Fibroblast of lung (primary cell): ENCODE results near the gene LSM3. TPM values are rescaled to one million over a fixed set of nuclear protein-coding genes. Genes with fewer than 3 reads are reported as not detected.

Experiments used
- DNase-seq, 2 donors: peaks; one replicate each; pipeline versions ENCODE4 v3.0.0 to v3.0.0-alpha.2; 2010; ENCODE audit warnings: low read depth in 2 of 2
- H2AFZ ChIP-seq: 2 replicates; pipeline ENCODE4 v1.5.1; 2012; ENCODE audit warnings: low read length, control low read depth, inconsistent platforms
- H3K27ac ChIP-seq: 2 replicates; pipeline ENCODE4 v1.5.1; 2011; ENCODE audit warnings: low read length, control low read depth; ENCODE audit not compliant: insufficient read depth
- H3K27me3 ChIP-seq: 2 replicates; pipeline ENCODE4 v1.5.1; 2011; ENCODE audit warnings: mild to moderate bottlenecking, low read length; ENCODE audit not compliant: control insufficient read depth, insufficient read depth
- H3K36me3 ChIP-seq: 2 replicates; pipeline ENCODE4 v1.5.1; 2011; ENCODE audit warnings: low read length; ENCODE audit not compliant: control insufficient read depth, insufficient read depth
- H3K4me1 ChIP-seq: 2 replicates; pipeline ENCODE4 v1.5.1; 2011; ENCODE audit warnings: low read length; ENCODE audit not compliant: control insufficient read depth, insufficient read depth; ENCODE audit errors: extremely low read depth
- H3K4me2 ChIP-seq: 2 replicates; pipeline ENCODE4 v1.5.1; 2011; ENCODE audit warnings: low read length, control low read depth; ENCODE audit not compliant: insufficient read depth; ENCODE audit errors: extremely low read depth
- H3K4me3 ChIP-seq, 4 experiments: fragments of 200-600 bp in 1 of 4; sonication (generic) in 1 of 4; replicated peaks in 1 of 4; 2 replicates each; pipeline ENCODE4 v1.5.1; 2011 to 2016; ENCODE audit warnings: low read length in 4 of 4, low read depth in 3 of 4, mild to moderate bottlenecking in 3 of 4, control low read depth in 2 of 4, inconsistent platforms in 1 of 4, mixed read lengths in 1 of 4; ENCODE audit not compliant: insufficient read depth in 1 of 4; ENCODE audit errors: control extremely low read depth in 1 of 4
- H3K79me2 ChIP-seq: 2 replicates; pipeline ENCODE4 v1.5.1; 2012; ENCODE audit warnings: mild to moderate bottlenecking, low read length, inconsistent platforms; ENCODE audit not compliant: control insufficient read depth, insufficient read depth
- H3K9ac ChIP-seq: 2 replicates; pipeline ENCODE4 v1.5.1; 2011; ENCODE audit warnings: mild to moderate bottlenecking, low read length, control low read depth; ENCODE audit not compliant: insufficient read depth
- H3K9me3 ChIP-seq: 2 replicates; pipeline ENCODE4 v1.5.1; 2012; ENCODE audit warnings: low read depth, low read length; ENCODE audit not compliant: control insufficient read depth, insufficient read depth
- H4K20me1 ChIP-seq: 2 replicates; pipeline ENCODE4 v1.5.1; 2011; ENCODE audit warnings: low read length; ENCODE audit not compliant: control insufficient read depth, insufficient read depth; ENCODE audit errors: extremely low read depth
- EZH2 ChIP-seq: IDR thresholded peaks from 2 replicates; pipeline ENCODE4 v1.5.1; 2012; ENCODE audit warnings: low read length, control low read depth, mild to moderate bottlenecking; ENCODE audit errors: missing control alignments
- polyA plus RNA-seq, 2 donors: library from polyadenylated mRNA; depleted of rRNA in 1 of 2; stranded (reverse) in 1 of 2; unstranded in 1 of 2; fragments of >200 nt; gene quantifications; 2 replicates each; pipeline ENCODE4 v1.2.1, GENCODE V29; 2011 to 2012; ENCODE audit warnings: missing spikeins in 1 of 2
- total RNA-seq: library from RNA; depleted of rRNA; stranded (reverse); fragments of >200 nt; gene quantifications from 2 replicates; pipeline ENCODE4 v1.2.1, GENCODE V29; 2014
- TF ChIP-seq, protein P1 (sequence below), 2 donors: IDR thresholded peaks in 1 of 2; conservative IDR thresholded peaks in 1 of 2; 1 replicate in 1 of 2; 2 replicates in 1 of 2; pipeline ENCODE4 v1.5.1; 2011 to 2012; ENCODE audit warnings: low read length in 2 of 2, control low read depth in 1 of 2, inconsistent platforms in 1 of 2, low read depth in 1 of 2, mild to moderate bottlenecking in 1 of 2

Gene LSM3
- total and polyA plus RNA-seq, 2 donors (not counting 1 experiment from before 2014, with no cell fraction given), result 5.1 to 14.9 TPM

DNA sequence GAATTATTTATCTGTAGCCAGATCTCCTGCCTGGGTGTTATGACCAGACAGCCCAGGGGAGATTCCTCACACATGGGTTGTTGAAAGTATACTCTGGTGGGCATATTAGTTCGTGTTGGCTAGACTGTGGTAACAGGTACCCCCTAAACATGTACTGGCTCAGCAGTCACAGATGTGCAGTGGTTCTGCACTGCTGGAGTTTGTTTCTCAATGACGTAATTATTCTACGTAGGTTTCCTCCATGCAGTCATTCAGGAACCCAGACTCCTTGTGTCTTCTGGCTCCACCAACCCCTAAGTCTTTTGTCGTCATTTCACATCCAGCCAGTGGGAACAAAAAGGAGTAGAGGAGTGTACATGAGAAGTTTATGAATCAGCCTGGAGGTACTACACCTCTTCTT, 16.2 kb downstream of the LSM3 start:
- H3K36me3 ChIP-seq, result peaks cover 2% of the 10 kb centered on the region
- no peak overlapping the region for H3K9ac ChIP-seq
- no peaks in the 10 kb centered on the region for H3K4me1 ChIP-seq
- H3K27ac ChIP-seq, result no peak overlapping the region
- DNase-seq, result no peak
- no peaks in the 10 kb centered on the region for H3K27me3 ChIP-seq
- H3K4me3 ChIP-seq, result no peak overlapping the region
- no peak overlapping the region for H3K4me2 ChIP-seq
- H2AFZ ChIP-seq, result no peak overlapping the region
- no peaks in the 10 kb centered on the region for H3K9me3 ChIP-seq
- peaks cover 2% of the 10 kb centered on the region for H3K79me2 ChIP-seq
- no peak for TF ChIP-seq EZH2
- TF ChIP-seq, protein P1, sequence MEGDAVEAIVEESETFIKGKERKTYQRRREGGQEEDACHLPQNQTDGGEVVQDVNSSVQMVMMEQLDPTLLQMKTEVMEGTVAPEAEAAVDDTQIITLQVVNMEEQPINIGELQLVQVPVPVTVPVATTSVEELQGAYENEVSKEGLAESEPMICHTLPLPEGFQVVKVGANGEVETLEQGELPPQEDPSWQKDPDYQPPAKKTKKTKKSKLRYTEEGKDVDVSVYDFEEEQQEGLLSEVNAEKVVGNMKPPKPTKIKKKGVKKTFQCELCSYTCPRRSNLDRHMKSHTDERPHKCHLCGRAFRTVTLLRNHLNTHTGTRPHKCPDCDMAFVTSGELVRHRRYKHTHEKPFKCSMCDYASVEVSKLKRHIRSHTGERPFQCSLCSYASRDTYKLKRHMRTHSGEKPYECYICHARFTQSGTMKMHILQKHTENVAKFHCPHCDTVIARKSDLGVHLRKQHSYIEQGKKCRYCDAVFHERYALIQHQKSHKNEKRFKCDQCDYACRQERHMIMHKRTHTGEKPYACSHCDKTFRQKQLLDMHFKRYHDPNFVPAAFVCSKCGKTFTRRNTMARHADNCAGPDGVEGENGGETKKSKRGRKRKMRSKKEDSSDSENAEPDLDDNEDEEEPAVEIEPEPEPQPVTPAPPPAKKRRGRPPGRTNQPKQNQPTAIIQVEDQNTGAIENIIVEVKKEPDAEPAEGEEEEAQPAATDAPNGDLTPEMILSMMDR (conservative IDR thresholded peaks at IDR 0.05 in 1 of 2, IDR thresholded peaks at IDR 0.05 in 1 of 2; ENCODE audit: low read depth in 1 of 2, low read length in 2 of 2), result no peak
- no peaks in the 10 kb centered on the region for H4K20me1 ChIP-seq

DNA sequence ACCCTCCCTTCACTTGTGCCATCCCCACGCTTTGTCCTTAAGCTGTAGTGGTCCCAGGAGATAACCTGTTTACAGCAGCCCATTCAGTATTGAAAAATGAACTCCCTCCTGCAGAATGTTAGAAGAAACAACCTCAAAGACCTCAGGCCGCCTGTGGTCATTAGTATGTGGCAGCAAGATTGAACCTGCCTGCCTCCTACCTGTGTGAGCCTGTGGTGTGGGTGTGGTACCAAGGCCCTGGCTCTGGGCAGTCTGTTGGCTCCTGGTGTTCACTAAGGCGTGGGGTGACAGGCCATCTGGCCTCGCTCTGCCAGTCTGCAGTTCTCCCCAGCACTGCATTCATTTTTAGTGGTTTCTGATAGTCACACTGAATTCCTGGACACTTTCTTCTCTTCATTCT, 21.0 kb downstream of the LSM3 start:
- TF ChIP-seq, protein P1 (conservative IDR thresholded peaks at IDR 0.05 in 1 of 2, IDR thresholded peaks at IDR 0.05 in 1 of 2; ENCODE audit: low read depth in 1 of 2, low read length in 2 of 2), result no peak
- no peak for TF ChIP-seq EZH2
- Histone ChIP-seq H3K79me2 (peaks cover 2% of the 10 kb centered on the region), H3K4me1 (peaks cover 26% of the 10 kb centered on the region), H3K27ac (no peak overlapping the region), H3K27me3 (no peaks in the 10 kb centered on the region), H3K4me2 (no peak overlapping the region), H3K9ac (no peak overlapping the region), H3K9me3 (no peaks in the 10 kb centered on the region), H3K36me3 (peaks cover 2% of the 10 kb centered on the region), H2AFZ (no peak overlapping the region), H4K20me1 (no peaks in the 10 kb centered on the region), H3K4me3 (no peak overlapping the region)
- no peak for DNase-seq

DNA sequence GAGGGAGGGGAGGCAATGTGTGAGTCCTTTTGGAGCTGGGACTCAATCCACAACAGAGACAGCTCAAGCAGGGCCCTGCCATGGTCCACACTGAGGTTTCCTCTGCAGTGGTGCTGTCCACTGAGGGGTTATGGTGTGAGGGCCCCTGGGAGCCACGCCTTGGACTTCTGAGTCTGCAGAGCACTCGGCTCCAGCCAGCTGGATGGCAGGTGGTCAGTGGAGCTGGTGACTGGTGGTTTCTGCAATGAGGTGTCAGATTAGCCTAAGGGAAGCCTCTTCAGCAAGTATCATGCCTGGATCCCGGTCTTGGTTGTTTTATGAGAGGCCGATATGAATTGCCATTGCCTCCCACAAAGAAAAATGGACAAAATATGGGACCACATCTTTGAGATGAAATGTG, 21.7 kb downstream of the LSM3 start:
- no peak overlapping the region for H3K27ac ChIP-seq
- no peak overlapping the region for H3K9ac ChIP-seq
- no peak overlapping the region for H3K4me3 ChIP-seq

More for the DNA sequence above, 21.7 kb downstream of the LSM3 start:
- Histone ChIP-seq H2AFZ (no peak overlapping the region), H3K4me1 (peaks cover 28% of the 10 kb centered on the region), H3K36me3 (no peaks in the 10 kb centered on the region), H3K79me2 (no peaks in the 10 kb centered on the region), H3K4me2 (no peak overlapping the region), H3K9me3 (no peaks in the 10 kb centered on the region), H3K27me3 (no peaks in the 10 kb centered on the region), H4K20me1 (no peaks in the 10 kb centered on the region)
- TF ChIP-seq, protein P1 (conservative IDR thresholded peaks at IDR 0.05 in 1 of 2, IDR thresholded peaks at IDR 0.05 in 1 of 2; ENCODE audit: low read depth in 1 of 2, low read length in 2 of 2), result no peak
- TF ChIP-seq EZH2, result no peak
- DNase-seq, result no peak
